ENCODE data around the gene USP7.

The USP7 gene

DNA sequence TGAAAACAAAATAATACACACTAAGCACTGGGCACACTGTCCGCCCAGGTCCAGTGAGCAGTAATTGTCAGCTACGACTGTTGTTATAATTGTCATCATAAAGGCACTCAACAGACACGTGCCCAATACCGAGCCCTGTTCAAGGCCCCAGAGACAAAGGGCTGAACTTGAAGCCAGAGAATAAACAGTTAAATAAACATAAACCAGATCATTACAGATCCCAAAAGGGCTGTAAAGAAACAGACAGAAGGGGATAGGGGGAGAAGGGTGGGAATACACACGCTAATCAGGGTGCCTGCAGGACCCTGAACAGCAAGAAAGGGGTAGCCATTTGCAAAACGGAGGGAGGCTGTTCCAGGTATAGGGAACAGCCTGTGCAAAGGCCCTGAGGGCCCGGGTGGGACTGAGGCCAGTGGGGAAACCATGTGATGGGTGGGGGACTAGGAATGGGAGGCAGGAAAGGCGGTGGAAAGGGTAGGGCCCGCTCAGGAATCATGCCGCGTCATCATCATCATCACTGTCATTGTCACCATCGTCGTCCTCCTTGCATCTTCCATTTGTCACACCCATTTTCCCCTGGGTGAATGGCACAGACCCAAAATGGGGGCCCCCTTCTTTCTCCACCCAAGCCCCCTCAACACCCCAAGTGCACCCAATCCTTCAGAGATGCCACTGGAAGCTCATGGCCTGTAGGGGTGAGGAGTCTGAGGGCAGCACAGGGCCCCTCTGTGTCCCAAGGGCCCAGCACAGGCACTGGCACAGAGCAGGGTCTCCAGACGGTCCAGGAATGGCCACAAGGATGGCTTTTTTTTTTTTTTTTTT is 101.2 kb downstream of the USP7 start:
- no peaks in the 10 kb centered on the region for H3K27me3 Mint-ChIP-seq (ENCODE audit: low read depth)
- H3K4me3 Mint-ChIP-seq, result no peak overlapping the region
- no peak for DNase-seq (ENCODE audit: low spot score)
- peak overlapping the region; percentile 23 for H3K27ac Mint-ChIP-seq
- peaks cover 31% of the 10 kb centered on the region for H3K36me3 Mint-ChIP-seq (ENCODE audit: low read depth)
- H3K9me3 Mint-ChIP-seq, result no peaks in the 10 kb centered on the region
- peaks cover 26% of the 10 kb centered on the region for H3K4me1 Mint-ChIP-seq (ENCODE audit: low read depth)

DNA sequence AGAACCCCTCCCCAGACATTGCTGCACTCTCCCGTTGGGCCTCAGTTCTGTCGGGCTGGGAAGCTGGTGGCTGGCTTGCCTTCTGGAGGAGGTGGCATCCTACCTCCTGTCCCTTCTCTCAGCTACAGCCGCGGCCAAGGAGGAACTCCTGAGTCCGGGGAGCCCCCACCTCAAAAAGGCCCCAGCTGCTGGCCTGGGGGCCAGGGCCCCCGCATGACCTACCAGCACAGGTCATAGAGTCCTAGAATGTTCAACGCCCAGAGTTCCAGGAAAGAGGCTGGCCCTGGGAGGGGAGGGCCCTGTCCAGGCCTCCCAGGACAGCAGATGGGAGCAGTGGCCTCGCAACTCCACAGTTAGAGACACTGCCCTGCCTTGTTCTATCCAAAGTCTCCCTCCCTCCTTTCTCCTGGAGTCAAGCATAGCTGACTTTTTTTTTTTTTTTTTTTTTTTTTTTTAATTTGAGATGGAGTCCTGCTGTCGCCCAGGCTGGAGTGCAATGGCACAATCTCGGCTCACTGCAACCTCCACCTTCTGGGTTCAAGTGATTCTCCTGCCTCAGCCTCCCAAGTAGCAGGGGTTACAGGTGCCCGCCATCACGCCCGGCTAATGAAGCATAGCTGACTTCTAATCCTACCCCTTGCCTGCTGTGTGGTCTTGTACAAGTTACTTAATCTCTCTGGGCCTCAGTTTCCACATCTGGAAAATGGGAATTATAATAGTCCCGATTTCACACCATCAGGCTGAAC is 102.0 kb downstream of the USP7 start:
- no peaks in the 10 kb centered on the region for H3K9me3 Mint-ChIP-seq
- peak overlapping the region; percentile 23 for H3K27ac Mint-ChIP-seq
- DNase-seq (ENCODE audit: low spot score), result no peak
- H3K27me3 Mint-ChIP-seq (ENCODE audit: low read depth), result no peaks in the 10 kb centered on the region
- H3K4me1 Mint-ChIP-seq (ENCODE audit: low read depth), result peaks cover 22% of the 10 kb centered on the region
- peaks cover 29% of the 10 kb centered on the region for H3K36me3 Mint-ChIP-seq (ENCODE audit: low read depth)
- no peak overlapping the region for H3K4me3 Mint-ChIP-seq

DNA sequence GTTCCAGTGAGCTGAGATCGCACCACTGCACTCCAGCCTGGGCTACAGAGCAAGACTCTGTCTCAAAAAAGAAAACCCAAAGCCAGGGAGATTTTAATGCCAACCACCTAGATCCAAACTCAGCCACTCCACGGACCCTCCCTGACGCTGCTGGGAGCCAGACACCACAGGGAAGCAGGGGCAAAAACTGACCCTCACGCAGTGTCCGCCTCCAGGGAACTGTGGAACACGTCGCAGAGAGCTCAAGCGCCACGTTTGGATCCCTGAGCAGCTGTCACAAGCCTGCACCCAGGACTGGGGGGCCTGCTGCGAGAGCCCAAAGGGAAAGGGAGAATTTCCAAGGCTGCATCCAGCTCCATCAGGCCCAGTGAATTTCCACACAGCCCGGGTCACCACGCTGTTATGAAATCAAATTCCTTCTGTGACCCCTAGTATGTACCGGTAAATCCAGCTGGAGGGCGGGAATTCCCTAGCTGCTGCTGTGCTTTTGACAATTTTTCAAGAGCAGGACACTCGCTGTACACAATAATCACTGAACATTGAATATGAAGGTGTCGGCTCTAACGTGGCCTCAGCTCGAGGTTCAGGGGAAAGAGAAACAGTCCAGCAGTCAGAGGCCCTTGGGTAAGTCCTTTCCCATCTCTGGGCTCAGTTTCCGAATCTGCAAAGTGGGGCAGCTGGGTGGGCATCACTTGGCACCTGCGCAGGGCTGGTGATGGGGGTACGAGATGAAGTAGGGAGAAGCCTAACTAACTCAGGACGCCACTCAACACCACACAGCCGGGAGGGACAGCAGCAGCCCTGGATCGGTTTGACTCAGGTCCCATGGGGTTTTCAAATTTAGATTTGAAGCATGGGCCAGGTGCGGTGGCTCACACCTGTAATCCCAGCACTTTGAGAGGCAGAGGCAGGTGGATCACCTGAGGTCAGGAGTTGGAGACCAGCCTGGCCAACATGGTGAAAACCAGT is 103.5 kb downstream of the USP7 start:
- DNase-seq (ENCODE audit: low spot score), result no peak
- Mint-ChIP-seq H3K9me3 (no peaks in the 10 kb centered on the region), H3K4me1 (ENCODE audit: low read depth) (peaks cover 12% of the 10 kb centered on the region), H3K27ac (no peak overlapping the region), H3K27me3 (ENCODE audit: low read depth) (no peaks in the 10 kb centered on the region), H3K36me3 (ENCODE audit: low read depth) (peaks cover 37% of the 10 kb centered on the region), H3K4me3 (no peak overlapping the region)

DNA sequence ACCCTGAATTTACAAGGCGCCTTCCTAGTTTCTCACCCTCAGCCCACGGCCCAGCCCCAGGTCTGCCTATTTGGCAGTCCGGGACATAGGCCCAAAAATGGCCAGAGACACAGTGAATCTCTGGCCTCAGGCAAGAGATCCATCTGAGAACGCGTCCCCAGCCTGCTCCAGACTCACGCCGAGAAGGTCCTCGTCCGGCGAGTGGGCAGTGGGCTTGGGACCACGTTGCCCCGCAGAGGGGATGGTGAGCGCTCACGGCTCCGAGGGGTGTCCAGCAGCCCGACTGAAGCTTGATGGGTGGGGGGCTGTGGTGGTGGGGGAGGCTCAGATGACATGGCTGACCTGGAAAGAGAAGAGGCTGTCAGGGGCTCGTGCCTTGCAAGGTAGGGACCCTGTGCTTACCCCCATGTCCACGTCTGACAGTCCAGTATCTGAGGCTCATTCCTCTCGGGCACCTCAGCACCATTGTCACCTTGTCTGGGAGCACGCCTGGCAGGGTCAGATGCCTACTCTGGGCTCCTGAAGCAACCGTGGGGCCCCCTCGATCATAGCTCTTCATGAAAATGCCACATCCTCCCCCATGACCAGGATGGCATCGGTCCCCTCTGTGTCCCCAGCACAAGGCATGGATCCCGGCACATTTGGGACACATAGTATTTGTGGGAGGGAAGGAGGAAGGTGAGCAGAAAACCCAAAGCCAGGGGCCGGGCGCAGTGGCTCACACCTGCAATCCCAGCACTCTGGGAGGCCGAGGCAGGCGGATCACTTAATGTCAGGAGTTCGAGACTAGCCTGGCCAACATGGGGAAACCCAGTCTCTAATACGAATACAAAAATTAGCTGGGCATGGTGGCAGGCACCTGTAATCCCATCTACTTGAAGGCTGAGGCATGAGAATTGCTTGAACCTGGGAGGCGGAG is 104.5 kb downstream of the USP7 start:
- no peak overlapping the region for H3K27ac Mint-ChIP-seq

DNA sequence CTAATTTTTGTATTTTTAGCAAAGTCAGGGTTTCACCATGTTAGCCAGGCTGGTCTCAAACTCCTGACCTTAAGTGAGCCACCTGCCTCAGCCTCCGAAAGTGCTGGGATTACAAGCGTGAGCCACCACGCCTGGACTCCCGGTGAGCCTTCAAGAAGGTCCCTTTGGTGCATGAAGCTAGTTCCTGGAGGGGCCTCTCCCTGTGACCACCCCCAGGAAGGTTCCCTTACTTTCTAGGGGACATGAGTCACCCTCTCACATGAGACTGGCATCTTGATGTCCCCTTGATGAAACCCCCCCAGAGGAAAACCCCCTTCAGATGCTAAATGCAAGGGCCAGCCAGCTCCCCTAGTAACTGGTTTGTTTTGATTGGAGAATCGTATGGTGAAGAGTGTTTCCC is 107.7 kb downstream of the USP7 start:
- Mint-ChIP-seq H3K9me3 (no peaks in the 10 kb centered on the region), H3K36me3 (ENCODE audit: low read depth) (peaks cover 53% of the 10 kb centered on the region), H3K4me3 (no peak overlapping the region), H3K27me3 (ENCODE audit: low read depth) (no peaks in the 10 kb centered on the region), H3K27ac (no peak overlapping the region), H3K4me1 (ENCODE audit: low read depth) (peaks cover 16% of the 10 kb centered on the region)
- no peak for DNase-seq (ENCODE audit: low spot score)

More for the DNA sequence above, 104.5 kb downstream of the USP7 start:
- no peak for DNase-seq (ENCODE audit: low spot score)
- Mint-ChIP-seq H3K4me3 (no peak overlapping the region), H3K36me3 (ENCODE audit: low read depth) (peaks cover 44% of the 10 kb centered on the region), H3K9me3 (no peaks in the 10 kb centered on the region), H3K27me3 (ENCODE audit: low read depth) (no peaks in the 10 kb centered on the region), H3K4me1 (ENCODE audit: low read depth) (peaks cover 11% of the 10 kb centered on the region)

DNA sequence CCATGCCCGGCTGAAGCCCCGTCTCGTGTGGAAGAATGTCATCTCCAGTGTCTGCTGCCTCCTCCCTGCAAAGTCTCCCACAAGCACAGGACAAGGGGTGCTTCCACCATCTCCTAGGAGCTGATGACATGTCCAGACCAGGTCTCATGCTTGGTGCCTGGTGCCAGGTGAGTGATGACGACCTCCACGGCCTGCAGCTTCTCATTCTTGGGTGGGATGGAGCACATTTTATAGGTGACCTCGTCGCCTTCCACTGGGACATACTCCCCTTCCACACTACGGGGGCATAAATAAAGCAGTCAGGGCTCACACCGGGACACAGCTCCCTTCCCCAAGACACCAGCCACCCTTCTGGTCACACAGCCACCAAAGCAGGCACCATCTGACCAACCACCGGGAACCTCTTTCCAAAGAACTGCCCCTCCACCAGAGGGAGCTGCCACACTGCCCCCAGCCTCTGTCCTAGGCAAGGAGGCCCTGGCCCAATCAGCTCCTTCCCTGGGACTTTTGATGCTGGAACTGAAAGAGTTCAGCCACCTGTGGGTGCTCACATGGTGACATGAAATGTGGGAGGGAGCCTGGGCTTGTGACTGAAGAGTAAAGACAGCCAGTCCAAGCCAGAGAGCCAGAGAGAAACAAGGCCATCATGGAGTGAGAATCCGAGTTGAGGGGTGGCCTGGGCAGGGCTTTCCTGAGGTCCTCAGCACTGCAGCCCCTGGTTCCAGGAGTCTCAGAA is 108.5 kb downstream of the USP7 start:
- DNase-seq (ENCODE audit: low spot score), result no peak
- Mint-ChIP-seq H3K27me3 (ENCODE audit: low read depth) (no peaks in the 10 kb centered on the region), H3K9me3 (no peaks in the 10 kb centered on the region), H3K4me3 (no peak overlapping the region), H3K36me3 (ENCODE audit: low read depth) (peaks cover 58% of the 10 kb centered on the region), H3K4me1 (ENCODE audit: low read depth) (peaks cover 22% of the 10 kb centered on the region), H3K27ac (no peak overlapping the region)

DNA sequence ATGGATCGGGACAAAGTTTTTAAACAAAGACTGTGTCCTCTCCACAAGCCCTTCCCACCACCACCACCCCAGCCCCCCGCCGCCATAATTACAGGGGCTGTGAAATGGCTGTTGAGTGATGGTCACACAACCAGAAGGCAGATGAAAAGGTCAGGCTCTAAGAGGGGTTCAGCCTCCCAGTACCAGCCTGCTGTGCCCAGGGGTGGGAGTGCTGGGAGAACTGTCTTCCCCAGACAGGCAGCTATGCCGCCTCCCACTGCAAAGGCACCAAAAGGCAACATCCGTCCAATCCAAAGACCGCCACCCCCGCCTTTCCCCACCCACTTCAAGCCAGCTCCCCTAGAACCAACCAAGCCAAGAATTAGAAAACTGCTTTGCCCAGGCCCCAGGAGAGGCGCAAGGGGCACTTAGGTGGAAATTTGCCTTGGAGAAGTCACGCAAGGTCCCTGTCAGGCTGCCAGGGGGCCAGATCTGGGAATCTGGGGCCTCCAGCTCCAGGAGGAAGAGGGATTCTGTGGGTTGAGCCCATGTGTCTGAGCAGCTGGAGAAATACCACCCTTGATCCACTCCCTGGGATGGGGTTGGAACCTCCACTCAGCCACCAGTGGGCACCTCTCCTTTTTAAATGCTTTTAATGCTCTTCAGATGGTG is 109.3 kb downstream of the USP7 start:
- no peaks in the 10 kb centered on the region for H3K9me3 Mint-ChIP-seq
- peaks cover 59% of the 10 kb centered on the region for H3K36me3 Mint-ChIP-seq (ENCODE audit: low read depth)
- no peak overlapping the region for H3K4me3 Mint-ChIP-seq
- no peak for DNase-seq (ENCODE audit: low spot score)
- no peaks in the 10 kb centered on the region for H3K27me3 Mint-ChIP-seq (ENCODE audit: low read depth)
- H3K4me1 Mint-ChIP-seq (ENCODE audit: low read depth), result peaks cover 25% of the 10 kb centered on the region
- H3K27ac Mint-ChIP-seq, result no peak overlapping the region

DNA sequence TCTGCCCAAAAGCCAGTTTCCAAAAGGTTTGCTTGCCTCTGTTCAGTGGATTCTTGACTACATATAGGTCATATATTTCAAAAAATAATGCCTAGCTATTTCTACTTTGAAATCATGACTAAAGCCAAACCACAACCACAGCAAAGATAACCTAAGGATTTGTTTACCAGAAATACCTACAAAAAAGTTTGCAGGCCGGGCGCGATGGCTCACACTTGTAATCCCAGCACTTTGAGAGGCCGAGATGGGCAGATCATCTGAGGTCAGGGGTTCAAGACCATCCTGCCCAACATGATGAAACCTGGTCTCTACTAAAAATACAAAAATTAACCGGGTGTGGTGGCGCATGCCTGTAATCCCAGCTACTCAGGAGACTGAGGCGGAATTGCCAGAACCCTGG is 110.1 kb downstream of the USP7 start:
- Mint-ChIP-seq H3K9me3 (no peaks in the 10 kb centered on the region), H3K4me3 (no peak overlapping the region), H3K36me3 (ENCODE audit: low read depth) (peaks cover 59% of the 10 kb centered on the region), H3K27me3 (ENCODE audit: low read depth) (no peaks in the 10 kb centered on the region), H3K4me1 (ENCODE audit: low read depth) (peaks cover 26% of the 10 kb centered on the region), H3K27ac (no peak overlapping the region)
- DNase-seq (ENCODE audit: low spot score), result no peak

DNA sequence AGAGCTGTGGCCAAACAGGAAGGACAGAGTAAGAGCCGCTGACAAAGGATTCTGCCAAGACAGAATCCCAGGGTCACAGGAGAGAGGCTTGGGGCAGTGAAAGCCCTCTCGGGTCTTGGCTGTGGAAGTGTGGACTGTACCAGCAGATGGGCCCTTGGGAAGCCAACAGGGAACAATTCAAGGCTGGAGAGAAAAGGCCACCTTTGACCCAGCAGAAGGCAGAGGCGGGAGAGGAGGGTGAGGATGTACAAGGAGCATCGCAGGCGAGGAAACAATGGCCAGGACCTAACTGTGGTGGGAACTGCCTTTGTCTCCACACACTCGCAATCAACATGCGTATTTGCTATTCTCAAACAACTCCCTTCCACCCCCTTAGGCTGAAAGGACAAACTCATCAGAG is 110.6 kb downstream of the USP7 start:
- no peak for DNase-seq (ENCODE audit: low spot score)
- H3K27me3 Mint-ChIP-seq (ENCODE audit: low read depth), result no peaks in the 10 kb centered on the region
- no peak overlapping the region for H3K4me3 Mint-ChIP-seq
- H3K9me3 Mint-ChIP-seq, result no peaks in the 10 kb centered on the region
- H3K4me1 Mint-ChIP-seq (ENCODE audit: low read depth), result peaks cover 26% of the 10 kb centered on the region
- H3K27ac Mint-ChIP-seq, result no peak overlapping the region
- H3K36me3 Mint-ChIP-seq (ENCODE audit: low read depth), result peaks cover 57% of the 10 kb centered on the region

DNA sequence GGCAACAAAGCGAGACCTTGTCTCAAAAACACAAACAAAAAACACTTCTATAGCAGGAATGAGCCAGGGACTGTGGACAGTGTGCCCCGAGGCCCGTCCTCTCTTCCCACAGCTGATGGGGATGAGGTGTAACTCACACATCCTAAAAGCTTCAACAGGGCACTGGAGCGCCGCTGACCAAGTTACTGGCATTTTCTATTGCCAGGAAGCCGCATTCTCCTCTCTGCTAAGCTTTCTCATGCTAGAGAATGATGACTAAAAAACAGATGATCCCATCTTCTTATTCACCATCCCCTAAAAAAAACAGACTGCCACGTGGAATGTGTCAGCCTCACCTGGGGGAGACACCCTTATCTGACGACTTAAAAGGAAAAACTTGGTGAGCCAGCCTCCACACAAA is 111.2 kb downstream of the USP7 start:
- DNase-seq (ENCODE audit: low spot score), result no peak
- Mint-ChIP-seq H3K27ac (peak overlapping the region; percentile 47), H3K36me3 (ENCODE audit: low read depth) (peaks cover 52% of the 10 kb centered on the region), H3K4me1 (ENCODE audit: low read depth) (peaks cover 26% of the 10 kb centered on the region), H3K9me3 (no peaks in the 10 kb centered on the region), H3K4me3 (no peak overlapping the region), H3K27me3 (ENCODE audit: low read depth) (no peaks in the 10 kb centered on the region)

DNA sequence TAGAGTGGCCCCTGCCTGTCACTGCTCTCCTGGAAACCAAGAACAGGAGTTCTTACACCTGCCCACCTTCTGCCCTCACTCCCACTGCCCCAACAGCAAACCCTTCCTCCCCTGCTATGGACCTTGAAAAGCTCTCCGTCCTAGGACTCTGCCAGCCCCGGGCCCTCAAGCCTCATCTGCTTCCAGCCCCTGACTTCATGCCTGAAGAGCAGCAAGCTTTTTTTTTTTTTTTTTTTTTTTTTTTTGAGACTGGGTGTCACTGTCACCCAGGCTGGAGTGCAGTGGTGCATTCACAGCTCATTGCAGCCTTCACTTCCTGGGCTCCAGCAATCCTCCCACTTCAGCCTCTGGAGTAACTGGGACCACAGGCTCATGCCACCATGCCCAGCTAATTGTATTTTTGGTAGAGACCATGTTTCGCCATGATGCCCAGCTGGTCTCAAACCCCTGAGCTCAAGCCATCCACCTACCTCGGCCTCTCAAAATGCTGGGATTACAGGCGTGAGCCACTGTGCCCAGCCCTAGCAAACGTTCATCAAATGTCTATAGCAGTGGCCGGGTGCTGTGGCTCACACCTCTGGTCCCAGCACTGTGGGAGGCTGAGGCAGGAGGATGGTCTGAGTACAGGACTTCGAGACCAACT is 111.8 kb downstream of the USP7 start:
- peaks cover 51% of the 10 kb centered on the region for H3K36me3 Mint-ChIP-seq (ENCODE audit: low read depth)
- DNase-seq (ENCODE audit: low spot score), result no peak
- no peak overlapping the region for H3K4me3 Mint-ChIP-seq

More for the DNA sequence above, 111.8 kb downstream of the USP7 start:
- Mint-ChIP-seq H3K27ac (peak overlapping the region; percentile 47), H3K4me1 (ENCODE audit: low read depth) (peaks cover 26% of the 10 kb centered on the region), H3K9me3 (no peaks in the 10 kb centered on the region), H3K27me3 (ENCODE audit: low read depth) (no peaks in the 10 kb centered on the region)
